ENCODE results near the gene PCBP3. TPM values are rescaled to one million over a fixed set of nuclear protein-coding genes. Genes with fewer than 3 reads are reported as not detected.

PCBP3 gene
- total RNA-seq, 1 donor, result 2.2 TPM

Other genes starting within 250 kb of the PCBP3 start
- gene COL18A1, start 238.6 kb upstream of the PCBP3 start, total RNA-seq, result 8.6 TPM
- 10.6 TPM for gene SLC19A1, start 101.3 kb upstream of the PCBP3 start, total RNA-seq

Measured in mononuclear cell (primary cell).